DND-41 (cell line): ENCODE data around the gene NRF1.

ENCODE experiments used
- ATAC-seq: fragments of 200-7000 bp; cut with Tn5 transposase; 3 replicates; pipeline ENCODE4 v1.9.1; 2021; ENCODE audit warnings: low read depth; ENCODE audit not compliant: insufficient read depth
- DNase-seq: peaks from one replicate; pipeline ENCODE4 v3.0.0-alpha.2; 2020
- H2AFZ ChIP-seq: 2 replicates; pipeline ENCODE4 v1.6.0; 2012; ENCODE audit warnings: low read depth, low read length
- H3K27ac ChIP-seq: 2 replicates; pipeline ENCODE4 v1.5.1; 2012; ENCODE audit warnings: low read length, inconsistent platforms
- H3K27me3 ChIP-seq: fragments of 200-600 bp; sonication (generic); 2 replicates; pipeline ENCODE4 v1.6.0; 2012; ENCODE audit warnings: low read length, mild to moderate bottlenecking, inconsistent platforms; ENCODE audit not compliant: insufficient read depth, poor library complexity
- H3K36me3 ChIP-seq: 2 replicates; pipeline ENCODE4 v1.5.1; 2012; ENCODE audit warnings: low read length, inconsistent platforms; ENCODE audit not compliant: insufficient read depth
- H3K4me1 ChIP-seq: 2 replicates; pipeline ENCODE4 v1.5.1; 2012; ENCODE audit warnings: mild to moderate bottlenecking, low read length; ENCODE audit not compliant: insufficient read depth
- H3K4me2 ChIP-seq: 2 replicates; pipeline ENCODE4 v1.6.0; 2012; ENCODE audit warnings: mild to moderate bottlenecking, moderate library complexity, low read length, inconsistent platforms; ENCODE audit not compliant: insufficient read depth
- H3K4me3 ChIP-seq, 2 experiments: fragments of 200-600 bp in 1 of 2; shearing (Covaris generic) in 1 of 2; 2 replicates each; pipeline ENCODE4 v1.5.1; 2012 to 2016; ENCODE audit warnings: inconsistent platforms in 2 of 2, low read length in 2 of 2, mild to moderate bottlenecking in 2 of 2, low read depth in 1 of 2, moderate library complexity in 1 of 2
- H3K79me2 ChIP-seq: 2 replicates; pipeline ENCODE4 v1.6.0; 2012; ENCODE audit warnings: low read length, inconsistent platforms; ENCODE audit not compliant: insufficient read depth
- H3K9ac ChIP-seq: 2 replicates; pipeline ENCODE4 v1.6.0; 2012; ENCODE audit warnings: low read depth, mild to moderate bottlenecking, inconsistent platforms, low read length, moderate library complexity
- H3K9me3 ChIP-seq: 2 replicates; pipeline ENCODE4 v1.5.1; 2012; ENCODE audit warnings: low read length, moderate library complexity, mild to moderate bottlenecking, inconsistent platforms; ENCODE audit not compliant: insufficient read depth, severe bottlenecking
- H4K20me1 ChIP-seq: 2 replicates; pipeline ENCODE4 v1.6.0; 2012; ENCODE audit warnings: low read length; ENCODE audit not compliant: insufficient read depth
- EZH2 ChIP-seq: IDR thresholded peaks from 3 replicates; pipeline ENCODE4 v1.6.1; 2012; ENCODE audit warnings: borderline replicate concordance, low read depth, mild to moderate bottlenecking, moderate library complexity, low read length, inconsistent platforms; ENCODE audit not compliant: severe bottlenecking
- TF ChIP-seq, protein P1 (sequence below): IDR thresholded peaks from 2 replicates; pipeline ENCODE4 v1.5.1; 2012; ENCODE audit warnings: borderline replicate concordance, low read length, moderate library complexity, mild to moderate bottlenecking; ENCODE audit not compliant: poor library complexity, severe bottlenecking; ENCODE audit errors: extremely low read depth

Gene NRF1

DNA sequence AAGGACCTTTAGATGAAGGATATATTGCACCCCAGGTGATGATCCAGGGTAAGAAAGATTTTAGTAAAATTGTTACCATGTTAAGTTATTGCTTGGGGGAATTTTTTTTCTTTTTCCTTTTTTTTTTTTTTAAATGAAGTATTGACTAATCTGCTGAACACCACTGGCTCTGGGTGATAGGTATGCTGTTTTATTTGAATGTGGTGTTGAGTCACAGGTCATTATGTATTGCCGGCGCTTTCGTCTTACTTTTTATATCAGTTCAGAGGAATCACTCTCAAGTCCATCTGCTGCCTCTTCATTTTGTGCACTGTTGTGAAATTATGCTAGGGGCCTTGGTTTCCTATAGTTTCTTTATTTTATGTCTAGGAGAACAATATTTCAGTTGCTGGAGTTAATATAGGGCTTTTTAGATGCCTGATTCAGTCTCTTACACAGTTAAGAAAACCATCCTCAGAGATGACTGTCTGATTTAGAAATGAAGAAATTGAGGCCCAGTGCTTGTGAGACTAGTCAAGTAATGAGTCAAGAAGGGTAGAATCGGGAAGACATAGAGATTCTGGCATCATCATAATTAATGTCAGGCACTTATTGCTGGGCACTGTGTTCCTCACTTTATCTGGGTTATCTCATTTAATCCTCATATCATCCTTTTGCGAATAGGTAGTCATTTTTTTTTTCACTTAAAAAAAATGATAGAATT, 38.7 kb downstream of the NRF1 start:
- Histone ChIP-seq H3K4me2 (no peak overlapping the region), H3K27ac (no peak overlapping the region), H3K4me1 (no peaks in the 10 kb centered on the region), H3K9ac (no peak overlapping the region), H4K20me1 (peaks cover 5% of the 10 kb centered on the region), H3K36me3 (peaks cover 17% of the 10 kb centered on the region), H3K79me2 (peaks cover 94% of the 10 kb centered on the region), H2AFZ (no peak overlapping the region), H3K4me3 (no peak overlapping the region), H3K27me3 (no peaks in the 10 kb centered on the region), H3K9me3 (no peaks in the 10 kb centered on the region)
- DNase-seq (no peak), ATAC-seq (no peak)
- no peak for TF ChIP-seq EZH2
- TF ChIP-seq, protein P1, sequence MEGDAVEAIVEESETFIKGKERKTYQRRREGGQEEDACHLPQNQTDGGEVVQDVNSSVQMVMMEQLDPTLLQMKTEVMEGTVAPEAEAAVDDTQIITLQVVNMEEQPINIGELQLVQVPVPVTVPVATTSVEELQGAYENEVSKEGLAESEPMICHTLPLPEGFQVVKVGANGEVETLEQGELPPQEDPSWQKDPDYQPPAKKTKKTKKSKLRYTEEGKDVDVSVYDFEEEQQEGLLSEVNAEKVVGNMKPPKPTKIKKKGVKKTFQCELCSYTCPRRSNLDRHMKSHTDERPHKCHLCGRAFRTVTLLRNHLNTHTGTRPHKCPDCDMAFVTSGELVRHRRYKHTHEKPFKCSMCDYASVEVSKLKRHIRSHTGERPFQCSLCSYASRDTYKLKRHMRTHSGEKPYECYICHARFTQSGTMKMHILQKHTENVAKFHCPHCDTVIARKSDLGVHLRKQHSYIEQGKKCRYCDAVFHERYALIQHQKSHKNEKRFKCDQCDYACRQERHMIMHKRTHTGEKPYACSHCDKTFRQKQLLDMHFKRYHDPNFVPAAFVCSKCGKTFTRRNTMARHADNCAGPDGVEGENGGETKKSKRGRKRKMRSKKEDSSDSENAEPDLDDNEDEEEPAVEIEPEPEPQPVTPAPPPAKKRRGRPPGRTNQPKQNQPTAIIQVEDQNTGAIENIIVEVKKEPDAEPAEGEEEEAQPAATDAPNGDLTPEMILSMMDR: no peak

DNA sequence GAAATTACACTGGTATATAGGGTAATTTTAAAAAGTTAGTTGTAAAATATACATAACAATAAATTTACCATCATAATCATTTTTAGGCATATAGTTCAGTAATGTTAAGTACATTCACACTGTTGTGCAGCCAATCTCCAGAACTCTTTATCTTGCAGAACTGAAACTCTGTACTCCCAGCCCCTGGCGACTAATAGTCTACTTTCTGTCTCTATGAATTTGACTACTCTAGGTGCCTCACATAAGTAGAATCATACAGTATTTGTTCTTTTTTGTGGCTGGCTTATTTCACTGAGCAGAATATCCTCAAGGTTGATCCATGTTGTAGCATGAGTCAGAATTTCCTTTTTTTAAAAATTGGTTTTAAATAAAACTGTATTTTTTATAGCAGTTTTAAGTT, 41.4 kb downstream of the NRF1 start:
- Histone ChIP-seq H3K79me2 (peaks cover 81% of the 10 kb centered on the region), H3K4me1 (no peaks in the 10 kb centered on the region), H2AFZ (no peak overlapping the region), H3K4me2 (no peak overlapping the region), H3K36me3 (peaks cover 21% of the 10 kb centered on the region), H3K27ac (no peak overlapping the region), H3K27me3 (no peaks in the 10 kb centered on the region), H3K9me3 (peaks cover 3% of the 10 kb centered on the region), H4K20me1 (no peaks in the 10 kb centered on the region; the same call in 1 of the 2 replicates), H3K9ac (no peak overlapping the region), H3K4me3 (no peak overlapping the region)
- no peak for TF ChIP-seq EZH2
- TF ChIP-seq, protein P1: no peak
- ATAC-seq (no peak), DNase-seq (no peak)

DNA sequence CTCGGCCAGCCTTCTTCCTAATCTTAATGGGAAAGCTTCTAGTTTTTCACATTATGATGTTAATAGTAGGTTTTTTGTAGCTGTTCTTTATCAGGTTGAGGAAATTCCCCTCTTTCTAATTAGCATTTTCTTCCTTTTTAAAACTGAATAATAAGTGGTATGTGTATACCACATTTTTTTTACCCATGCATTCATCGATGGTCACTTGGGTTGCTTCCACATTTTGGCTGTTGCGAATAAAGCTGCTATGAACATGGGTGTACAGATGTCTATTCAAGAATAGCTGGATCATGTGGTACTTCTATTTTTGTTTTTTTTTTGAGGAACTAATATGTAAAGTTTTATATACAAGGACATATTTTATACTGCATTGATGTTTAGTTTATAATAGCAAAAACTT, 44.3 kb downstream of the NRF1 start:
- Histone ChIP-seq H4K20me1 (no peaks in the 10 kb centered on the region; the same call in 1 of the 2 replicates), H3K79me2 (peaks cover 61% of the 10 kb centered on the region), H3K4me2 (no peak overlapping the region), H3K36me3 (peaks cover 44% of the 10 kb centered on the region), H3K9ac (no peak overlapping the region), H3K27ac (no peak overlapping the region), H3K4me3 (no peak overlapping the region), H3K27me3 (no peaks in the 10 kb centered on the region), H2AFZ (no peak overlapping the region), H3K9me3 (peaks cover 25% of the 10 kb centered on the region), H3K4me1 (no peaks in the 10 kb centered on the region)
- TF ChIP-seq EZH2: no peak
- TF ChIP-seq, protein P1: no peak
- no peak for ATAC-seq
- DNase-seq: no peak
